Nephron (organoid): Measurements from ENCODE around the gene CCND1.

Source experiments
- H3K27ac Mint-ChIP-seq, 3 experiments: 2 replicates each; pipeline ENCODE4 v1.8.0; 2020; ENCODE audit warnings: mixed read lengths in 3 of 3, mild to moderate bottlenecking in 2 of 3, moderate library complexity in 1 of 3
- H3K27me3 Mint-ChIP-seq: 2 replicates; pipeline ENCODE4 v1.8.0; 2021; ENCODE audit warnings: low read depth, mild to moderate bottlenecking, moderate library complexity, mixed read lengths
- H3K36me3 Mint-ChIP-seq: 2 replicates; pipeline ENCODE4 v1.8.0; 2020; ENCODE audit warnings: low read depth, mixed read lengths
- H3K4me1 Mint-ChIP-seq: 2 replicates; pipeline ENCODE4 v1.8.0; 2020; ENCODE audit warnings: mixed read lengths
- H3K4me3 Mint-ChIP-seq, 3 experiments: 2 replicates each; pipeline ENCODE4 v1.8.0; 2020; ENCODE audit warnings: mild to moderate bottlenecking in 3 of 3, mixed read lengths in 3 of 3, moderate library complexity in 2 of 3
- H3K9me3 Mint-ChIP-seq: 2 replicates; pipeline ENCODE4 v1.8.0; 2020; ENCODE audit warnings: mixed read lengths
- CTCF ChIP-seq, 3 experiments: fragments of 200-600 bp; sonication (generic); IDR thresholded peaks; one replicate each; pipeline ENCODE4 v1.5.0; 2021; ENCODE audit warnings: antibody characterized with exemption in 3 of 3; ENCODE audit not compliant: unreplicated experiment in 3 of 3

CCND1 gene

DNA sequence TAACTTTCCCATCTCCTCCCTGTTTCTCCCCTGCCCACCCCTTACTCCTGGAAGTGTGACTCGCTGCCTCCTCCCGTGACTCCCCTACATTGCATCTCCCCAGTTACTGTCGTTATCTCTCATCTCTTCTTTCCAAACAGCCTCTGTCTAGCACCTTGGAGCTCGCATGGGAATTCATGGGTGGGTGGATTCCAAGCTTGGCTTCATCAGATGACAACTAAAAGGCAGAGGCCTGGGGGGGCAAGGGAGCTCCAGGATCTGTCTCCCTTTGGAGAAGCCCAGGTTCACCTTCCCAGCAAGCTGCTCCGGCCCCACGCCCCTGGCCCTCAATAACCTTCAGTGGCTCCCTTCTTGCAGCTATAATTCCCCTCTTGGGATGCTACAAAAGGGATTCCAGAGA lies 6.9 kb upstream of the CCND1 start:
- H3K9me3 Mint-ChIP-seq, result peaks cover 11% of the 10 kb centered on the region
- H3K27ac Mint-ChIP-seq, result no peak overlapping the region
- no peaks in the 10 kb centered on the region for H3K36me3 Mint-ChIP-seq
- no peak for TF ChIP-seq CTCF (IDR thresholded peaks at IDR 0.05; ENCODE audit: unreplicated experiment in 3 of 3)
- H3K4me1 Mint-ChIP-seq, result peaks cover 12% of the 10 kb centered on the region
- no peak overlapping the region for H3K4me3 Mint-ChIP-seq
- peaks cover 53% of the 10 kb centered on the region for H3K27me3 Mint-ChIP-seq

- Mint-ChIP-seq H3K4me3 (peak overlapping the region in 2 of 3 experiments; percentile 40 to 52), H3K27ac (no peak overlapping the region), H3K9me3 (peaks cover 8% of the 10 kb centered on the region), H3K4me1 (peaks cover 13% of the 10 kb centered on the region), H3K27me3 (peaks cover 58% of the 10 kb centered on the region), H3K36me3 (no peaks in the 10 kb centered on the region)
- TF ChIP-seq CTCF (IDR thresholded peaks at IDR 0.05; ENCODE audit: unreplicated experiment in 3 of 3), result no peak
Measured at GRCh38 chr11:69634590-69634989, 6.4 kb upstream of the CCND1 start.

DNA sequence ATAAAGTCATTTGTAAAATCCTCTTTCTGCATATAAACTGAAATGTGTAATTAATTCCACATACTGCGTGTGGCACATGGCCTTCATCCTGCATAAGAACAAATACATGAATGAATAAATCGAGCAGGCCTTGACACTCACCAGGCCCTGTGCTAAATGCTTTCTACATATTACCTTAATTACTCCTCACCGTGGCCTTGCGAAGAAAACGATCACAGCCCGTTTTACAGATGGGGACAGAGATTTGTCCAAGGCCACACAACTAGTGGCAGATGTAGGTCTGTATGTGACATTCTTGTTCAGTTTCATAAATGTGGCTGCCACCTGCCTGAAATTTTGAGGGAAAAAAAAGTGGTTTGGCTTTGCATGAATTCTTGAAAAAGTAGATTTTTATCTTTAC lies 5.8 kb upstream of the CCND1 start:
- peaks cover 3% of the 10 kb centered on the region for H3K9me3 Mint-ChIP-seq
- H3K4me1 Mint-ChIP-seq, result peaks cover 15% of the 10 kb centered on the region
- H3K27ac Mint-ChIP-seq, result no peak overlapping the region
- no peak for TF ChIP-seq CTCF (IDR thresholded peaks at IDR 0.05; ENCODE audit: unreplicated experiment in 3 of 3)
- peaks cover 64% of the 10 kb centered on the region for H3K27me3 Mint-ChIP-seq
- H3K36me3 Mint-ChIP-seq, result no peaks in the 10 kb centered on the region
- peak overlapping the region in 1 of 3 experiments; percentile 24 for H3K4me3 Mint-ChIP-seq

GRCh38 chr11:69635804-69636511 lies 5.0 kb upstream of the CCND1 start:
- H3K4me1 Mint-ChIP-seq, result peaks cover 23% of the 10 kb centered on the region
- H3K27me3 Mint-ChIP-seq, result peaks cover 68% of the 10 kb centered on the region
- peaks cover 3% of the 10 kb centered on the region for H3K9me3 Mint-ChIP-seq
- TF ChIP-seq CTCF (IDR thresholded peaks at IDR 0.05; ENCODE audit: unreplicated experiment in 3 of 3), result no peak
- H3K27ac Mint-ChIP-seq, result peak overlapping the region in 2 of 3 experiments; percentile 68 to 77
- no peaks in the 10 kb centered on the region for H3K36me3 Mint-ChIP-seq
- H3K4me3 Mint-ChIP-seq, result peak overlapping the region; percentile 71 to 82 (median 78)

DNA sequence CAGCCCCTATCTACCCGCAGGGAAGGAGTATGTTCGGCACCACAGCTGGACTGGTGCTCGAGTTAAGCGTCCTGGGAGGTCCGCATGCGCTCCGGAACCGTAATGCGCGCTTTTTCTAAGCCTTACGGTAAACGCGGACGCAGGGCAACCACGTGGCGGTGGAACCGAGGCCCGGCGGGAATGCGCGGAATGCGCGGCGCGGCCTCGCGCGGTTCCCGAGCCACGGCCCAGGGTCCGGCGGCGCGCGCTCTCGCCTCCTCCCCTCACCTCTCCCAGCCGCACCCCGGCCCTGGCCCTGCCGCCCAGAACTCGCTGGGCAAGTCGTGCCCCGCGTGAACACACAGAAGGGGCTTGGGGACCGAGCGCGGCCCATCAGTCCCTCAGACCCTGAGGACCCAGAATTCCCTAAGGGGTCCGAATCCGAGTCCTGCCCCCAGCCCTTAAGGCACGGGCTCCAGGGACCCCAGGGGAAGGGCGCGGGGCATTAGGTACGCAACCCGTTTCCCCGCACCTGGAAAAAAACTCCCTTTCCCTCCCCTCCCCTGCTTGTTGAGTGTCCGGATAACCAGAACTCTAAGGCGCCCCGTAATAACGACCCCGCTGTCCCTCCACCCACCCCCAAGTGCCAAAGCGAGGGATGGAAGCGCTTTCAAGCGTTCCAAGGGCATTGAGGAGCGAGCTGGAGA lies 4.3 kb upstream of the CCND1 start:
- peak overlapping the region in 2 of 3 experiments; percentile 68 to 77 for H3K27ac Mint-ChIP-seq
- peak overlapping the region; percentile 75 to 82 (median 78) for H3K4me3 Mint-ChIP-seq
- H3K4me1 Mint-ChIP-seq, result peaks cover 26% of the 10 kb centered on the region
- H3K36me3 Mint-ChIP-seq, result no peaks in the 10 kb centered on the region
- peaks cover 70% of the 10 kb centered on the region for H3K27me3 Mint-ChIP-seq
- H3K9me3 Mint-ChIP-seq, result no peaks in the 10 kb centered on the region
- no peak for TF ChIP-seq CTCF (IDR thresholded peaks at IDR 0.05; ENCODE audit: unreplicated experiment in 3 of 3)
